HepG2 (cell line): ENCODE data around the gene PIGW. TPM values are rescaled to one million over a fixed set of nuclear protein-coding genes. Genes with fewer than 3 reads are reported as not detected.

ENCODE experiments used
- CAMTA2 ChIP-seq: sonication (generic); formaldehyde crosslinking; IDR thresholded peaks from 2 replicates; pipeline ENCODE4 v1.4.0; 2020; ENCODE audit warnings: mild to moderate bottlenecking, missing genetic modification reagents, borderline replicate concordance
- FOSL2 ChIP-seq: sonication (generic); formaldehyde crosslinking; IDR thresholded peaks from 2 replicates; pipeline ENCODE4 v1.4.0; 2020; ENCODE audit warnings: missing genetic modification reagents
- HMG20B ChIP-seq: conservative IDR thresholded peaks from 2 replicates; pipeline ENCODE4 v1.6.1; 2016; ENCODE audit warnings: missing genetic modification reagents, missing compliant biosample characterization
- KLF13 ChIP-seq: sonication (generic); formaldehyde crosslinking; IDR thresholded peaks from 2 replicates; pipeline ENCODE4 v1.4.0; 2020; ENCODE audit warnings: mild to moderate bottlenecking, missing genetic modification reagents
- MTA1 ChIP-seq: sonication (generic); formaldehyde crosslinking; IDR thresholded peaks from 2 replicates; pipeline ENCODE4 v1.4.0; 2020; ENCODE audit warnings: missing genetic modification reagents, mild to moderate bottlenecking, borderline replicate concordance
- MXD4 ChIP-seq: IDR thresholded peaks from 2 replicates; pipeline ENCODE4 v1.6.1; 2016; ENCODE audit warnings: mild to moderate bottlenecking, missing biosample characterization, missing genetic modification reagents
- MXI1 ChIP-seq: IDR thresholded peaks from 3 replicates; pipeline ENCODE4 v1.6.1; 2012; ENCODE audit warnings: low read depth, low read length, inconsistent platforms, borderline replicate concordance
- NFATC3 ChIP-seq: sonication (generic); formaldehyde crosslinking; IDR thresholded peaks from 2 replicates; pipeline ENCODE4 v1.5.1; 2020; ENCODE audit warnings: mild to moderate bottlenecking, missing genetic modification reagents
- PAWR ChIP-seq: sonication (generic); formaldehyde crosslinking; IDR thresholded peaks from 2 replicates; pipeline ENCODE4 v1.4.0; 2020; ENCODE audit warnings: missing genetic modification reagents, mild to moderate bottlenecking, borderline replicate concordance
- PBX2 ChIP-seq: IDR thresholded peaks from 2 replicates; pipeline ENCODE4 v1.6.1; 2016; ENCODE audit warnings: control low read depth
- PCBP1 ChIP-seq: fragments of 200-400 bp; formaldehyde crosslinking; IDR thresholded peaks from 2 replicates; pipeline ENCODE4 v1.6.1; 2017; ENCODE audit warnings: mild to moderate bottlenecking, low read depth, low read length, borderline replicate concordance
- RAD51 ChIP-seq: fragments of 450-650 bp; IDR thresholded peaks from 2 replicates; pipeline ENCODE4 v1.6.1; 2016; ENCODE audit warnings: borderline replicate concordance
- RBAK ChIP-seq: sonication (generic); formaldehyde crosslinking; IDR thresholded peaks from 2 replicates; pipeline ENCODE4 v1.5.1; 2020; ENCODE audit warnings: mild to moderate bottlenecking, missing genetic modification reagents
- RNF2 ChIP-seq: fragments of 450-650 bp; conservative IDR thresholded peaks from 2 replicates; pipeline ENCODE4 v1.6.1; 2016; ENCODE audit warnings: low read depth
- SNAPC2 ChIP-seq: sonication (generic); formaldehyde crosslinking; IDR thresholded peaks from 2 replicates; pipeline ENCODE4 v1.8.1; 2022; ENCODE audit warnings: mild to moderate bottlenecking, missing genetic modification reagents
- SRY ChIP-seq: sonication (generic); formaldehyde crosslinking; IDR thresholded peaks from 2 replicates; pipeline ENCODE4 v1.8.0; 2022; ENCODE audit warnings: mild to moderate bottlenecking, missing genetic modification reagents
- THRA ChIP-seq: sonication (generic); formaldehyde crosslinking; IDR thresholded peaks from 2 replicates; pipeline ENCODE4 v1.4.0; 2020; ENCODE audit warnings: missing genetic modification reagents, borderline replicate concordance
- ZBTB7A ChIP-seq: sonication (generic); formaldehyde crosslinking; IDR thresholded peaks from 2 replicates; pipeline ENCODE4 v1.8.0; 2022; ENCODE audit warnings: mild to moderate bottlenecking, missing genetic modification reagents
- ZMAT5 ChIP-seq: sonication (generic); formaldehyde crosslinking; IDR thresholded peaks from 2 replicates; pipeline ENCODE4 v1.5.0; 2020; ENCODE audit warnings: mild to moderate bottlenecking, low read depth, missing genetic modification reagents, borderline replicate concordance
- ZNF367 ChIP-seq: sonication (generic); formaldehyde crosslinking; IDR thresholded peaks from 2 replicates; pipeline ENCODE4 v1.4.0; 2020; ENCODE audit warnings: missing genetic modification reagents, borderline replicate concordance
- ZNF382 ChIP-seq: sonication (generic); formaldehyde crosslinking; IDR thresholded peaks from 2 replicates; pipeline ENCODE4 v1.5.0; 2020; ENCODE audit warnings: missing genetic modification reagents, mild to moderate bottlenecking, borderline replicate concordance
- ZNF720 ChIP-seq: sonication (generic); formaldehyde crosslinking; IDR thresholded peaks from 2 replicates; pipeline ENCODE4 v1.4.0; 2020; ENCODE audit warnings: missing genetic modification reagents
- ZNF788 ChIP-seq: sonication (generic); formaldehyde crosslinking; IDR thresholded peaks from 2 replicates; pipeline ENCODE4 v1.5.0; 2020; ENCODE audit warnings: mild to moderate bottlenecking, missing genetic modification reagents, borderline replicate concordance
- polyA plus RNA-seq, 8 experiments: library from polyadenylated mRNA; depleted of rRNA in 3 of 8; stranded (reverse) in 7 of 8; unstranded in 1 of 8; fragments of >200 nt; fragmentation: Illumina TruSeq in 4 of 8; extraction: Trizol in 4 of 8; gene quantifications; 2 replicates each; pipeline versions ENCODE4 v1.2.1 to v1.2.3, GENCODE V29; 2011 to 2016; ENCODE audit warnings: low read depth in 4 of 8, missing spikeins in 1 of 8, mixed read lengths in 1 of 8; ENCODE audit not compliant: insufficient read depth in 1 of 8
- total RNA-seq, 5 experiments: library from RNA; depleted of rRNA; stranded (reverse); fragments of >200 nt; fragmentation: Illumina TruSeq; extraction: Trizol; gene quantifications; 2 replicates each; pipeline ENCODE4 v1.2.3, GENCODE V29; 2016; ENCODE audit warnings: low read depth in 1 of 5

The PIGW gene
- total and polyA plus RNA-seq, 2 of the 13 experiments (the other 11 are each of a cell fraction or from before 2014, with no cell fraction given): 9.0 to 24.0 TPM

DNA sequence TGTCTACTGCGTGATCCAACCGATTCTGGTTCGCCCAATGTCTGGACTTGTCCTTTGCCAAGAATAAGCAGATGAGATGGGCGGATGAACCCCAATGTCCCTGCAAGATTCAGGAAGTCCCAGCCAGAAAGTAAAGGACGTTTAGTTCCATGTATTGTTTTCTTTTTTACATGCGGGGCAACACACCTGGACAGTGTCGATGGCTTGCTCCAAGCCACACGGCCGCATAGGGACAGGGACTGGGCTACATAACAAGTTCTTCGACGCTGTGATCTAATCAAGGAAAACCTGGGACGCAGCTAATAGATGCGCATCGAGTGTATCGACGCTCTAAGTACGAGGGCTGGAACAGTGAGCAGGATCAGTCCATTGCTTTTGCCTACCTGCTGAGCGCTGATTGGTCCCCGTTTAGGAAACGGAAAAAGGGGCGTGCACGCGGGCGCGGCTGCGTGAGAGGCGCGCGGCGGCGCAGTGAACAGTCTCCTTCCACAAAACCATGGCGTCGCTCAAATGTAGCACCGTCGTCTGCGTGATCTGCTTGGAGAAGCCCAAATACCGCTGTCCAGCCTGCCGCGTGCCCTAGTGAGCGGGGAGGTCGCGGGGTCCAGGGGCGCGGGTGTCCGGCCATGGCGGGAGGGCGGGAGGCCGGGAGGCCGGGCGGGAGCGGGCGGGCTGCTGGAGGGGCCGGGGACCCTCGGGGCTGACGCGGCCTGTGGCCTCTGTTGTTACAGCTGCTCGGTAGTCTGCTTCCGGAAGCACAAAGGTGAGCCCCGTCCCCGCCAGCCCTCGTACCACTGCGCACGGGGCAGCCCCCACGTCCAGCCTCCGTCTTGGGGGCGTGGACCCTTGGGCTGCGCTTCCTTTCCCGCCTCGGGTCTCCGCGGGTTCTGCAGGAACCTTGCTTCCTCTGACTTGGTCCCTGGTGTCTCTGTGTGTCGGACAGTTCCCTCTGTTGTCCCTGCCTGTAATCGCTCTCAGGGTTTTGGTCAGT, 48.3 kb upstream of the PIGW start, which contains the start of gene ZNHIT3 (continued):
- no peak for TF ChIP-seq CAMTA2 (CRISPR knock-in tag)
- TF ChIP-seq ZNF367 (CRISPR knock-in tag): no peak
- no peak for TF ChIP-seq ZMAT5 (CRISPR knock-in tag)
- no peak for TF ChIP-seq RAD51
- no peak for TF ChIP-seq PBX2 (CRISPR knock-in tag)
- TF ChIP-seq THRA: no peak
- TF ChIP-seq MXD4 (CRISPR knock-in tag): peak; percentile 87; the same call in 1 of the 2 replicates
- TF ChIP-seq MXI1: peak; percentile 75; the same call in 1 of the 3 replicates
- no peak for TF ChIP-seq KLF13
- TF ChIP-seq PCBP1: no peak
- TF ChIP-seq HMG20B (CRISPR knock-in tag): no peak
- TF ChIP-seq MTA1 (CRISPR knock-in tag): no peak
- TF ChIP-seq NFATC3: no peak; the same call in none of the 2 replicates
- 0 out of 2 replicates have a peak, but pooled peaks have one; percentile 35 for TF ChIP-seq SRY
- TF ChIP-seq SNAPC2 (CRISPR knock-in tag): peak; percentile 49; the same call in 1 of the 2 replicates
- TF ChIP-seq ZBTB7A (CRISPR knock-in tag): no peak
- TF ChIP-seq FOSL2 (CRISPR knock-in tag): peak; percentile 49
- no peak for TF ChIP-seq PAWR (CRISPR knock-in tag)
- TF ChIP-seq RBAK (CRISPR knock-in tag): no peak
- TF ChIP-seq RNF2: peak; percentile 70
- TF ChIP-seq ZNF788 (CRISPR knock-in tag): peak; percentile 36; the same call in 1 of the 2 replicates
- no peak for TF ChIP-seq ZNF382 (CRISPR knock-in tag)
- peak; percentile 61; the same call in 1 of the 2 replicates for TF ChIP-seq ZNF720 (CRISPR knock-in tag)
